ENCODE data around the gene CTNNBIP1.

GRCh38 chr1:9853249-9853595 is 56.8 kb downstream of the CTNNBIP1 start:
- no peak for TF ChIP-seq CSDC2 (CRISPR knock-in tag; IDR thresholded peaks at IDR 0.05)
- no peak for TF ChIP-seq ARNTL (CRISPR knock-in tag; IDR thresholded peaks at IDR 0.05; ENCODE audit: borderline replicate concordance, low read depth)
- TF ChIP-seq PATZ1 (CRISPR knock-in tag; IDR thresholded peaks at IDR 0.05; ENCODE audit: borderline replicate concordance), result no peak
- TF ChIP-seq ZFP30 (CRISPR knock-in tag; IDR thresholded peaks at IDR 0.05), result no peak
- no peak for TF ChIP-seq ZFP3 (CRISPR knock-in tag; IDR thresholded peaks at IDR 0.05)
- TF ChIP-seq ZNF8 (CRISPR knock-in tag; IDR thresholded peaks at IDR 0.05), result no peak
- no peak for TF ChIP-seq TCF4 (CRISPR knock-in tag; IDR thresholded peaks at IDR 0.05; ENCODE audit: borderline replicate concordance)
- no peak for TF ChIP-seq ESRRG (CRISPR knock-in tag; IDR thresholded peaks at IDR 0.05)
- no peak for TF ChIP-seq PPARA (CRISPR knock-in tag; IDR thresholded peaks at IDR 0.05; ENCODE audit: borderline replicate concordance)
- TF ChIP-seq, protein P1, sequence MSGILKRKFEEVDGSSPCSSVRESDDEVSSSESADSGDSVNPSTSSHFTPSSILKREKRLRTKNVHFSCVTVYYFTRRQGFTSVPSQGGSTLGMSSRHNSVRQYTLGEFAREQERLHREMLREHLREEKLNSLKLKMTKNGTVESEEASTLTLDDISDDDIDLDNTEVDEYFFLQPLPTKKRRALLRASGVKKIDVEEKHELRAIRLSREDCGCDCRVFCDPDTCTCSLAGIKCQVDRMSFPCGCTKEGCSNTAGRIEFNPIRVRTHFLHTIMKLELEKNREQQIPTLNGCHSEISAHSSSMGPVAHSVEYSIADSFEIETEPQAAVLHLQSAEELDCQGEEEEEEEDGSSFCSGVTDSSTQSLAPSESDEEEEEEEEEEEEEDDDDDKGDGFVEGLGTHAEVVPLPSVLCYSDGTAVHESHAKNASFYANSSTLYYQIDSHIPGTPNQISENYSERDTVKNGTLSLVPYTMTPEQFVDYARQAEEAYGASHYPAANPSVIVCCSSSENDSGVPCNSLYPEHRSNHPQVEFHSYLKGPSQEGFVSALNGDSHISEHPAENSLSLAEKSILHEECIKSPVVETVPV (CRISPR knock-in tag; IDR thresholded peaks at IDR 0.05), result no peak
- no peak for TF ChIP-seq BACH2 (CRISPR knock-in tag; IDR thresholded peaks at IDR 0.05; ENCODE audit: borderline replicate concordance)
- TF ChIP-seq SNAI2 (CRISPR knock-in tag; IDR thresholded peaks at IDR 0.05), result no peak
- no peak for TF ChIP-seq ISL1 (CRISPR knock-in tag; IDR thresholded peaks at IDR 0.05)
